ENCODE results near the gene BRSK2.
"Not testable (repeated sequence)": the region's sequence is repeated elsewhere in the genome, so short reads cannot be mapped to it uniquely, and the experiment has no call there.

BRSK2 gene

GRCh38 chr11:1389932-1390568 is at the start of gene BRSK2:
Gene BRSK2 (plus strand): TSS chr11:1389934. CDS start chr11:1390285, 351 bp downstream.
- no peak for DNase-seq (ENCODE audit: low read depth in 2 of 2)

DNA sequence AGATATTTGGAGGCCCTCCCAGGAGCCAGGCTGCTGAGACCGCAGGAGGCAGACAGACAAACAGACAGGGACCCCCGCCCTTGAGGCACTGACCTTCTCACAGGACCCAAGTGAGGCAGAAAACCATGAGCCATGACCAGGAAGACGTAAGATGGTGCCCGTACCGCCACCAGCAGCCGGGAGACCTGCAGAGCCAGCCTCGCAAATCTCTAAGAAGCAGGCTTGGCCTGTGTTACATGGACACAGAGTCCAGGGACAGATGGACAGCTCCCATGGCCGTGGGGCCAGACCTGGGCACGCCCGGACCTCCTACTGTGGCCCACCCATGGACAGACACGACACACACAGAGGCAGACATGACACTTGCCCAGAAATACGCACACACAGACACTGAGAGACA is 49.6 kb upstream of the BRSK2 start:
- no peak for DNase-seq (ENCODE audit: low read depth in 2 of 2)

DNA sequence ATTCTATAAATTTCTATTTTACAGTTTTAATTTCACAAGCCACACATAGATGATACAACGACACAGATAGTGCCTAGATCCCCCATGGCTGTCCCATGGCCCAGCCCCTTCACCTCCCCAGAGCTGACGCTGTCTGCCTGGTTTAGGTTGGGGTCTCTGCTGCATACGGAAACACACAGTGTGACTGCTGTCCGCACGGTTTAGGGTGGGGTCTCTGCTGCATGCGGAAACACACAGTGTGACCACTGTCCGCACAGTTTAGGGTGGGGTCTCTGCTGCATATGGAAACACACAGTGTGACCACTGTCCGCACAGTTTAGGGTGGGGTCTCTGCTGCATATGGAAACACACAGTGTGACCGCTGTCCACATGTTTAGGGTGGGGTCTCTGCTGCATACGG is 48.5 kb upstream of the BRSK2 start:
- not testable (repeated sequence) for DNase-seq (ENCODE audit: low read depth in 2 of 2)

GRCh38 chr11:1341928-1342524 is 47.7 kb upstream of the BRSK2 start:
- no peak for DNase-seq (ENCODE audit: low read depth in 2 of 2)

DNA sequence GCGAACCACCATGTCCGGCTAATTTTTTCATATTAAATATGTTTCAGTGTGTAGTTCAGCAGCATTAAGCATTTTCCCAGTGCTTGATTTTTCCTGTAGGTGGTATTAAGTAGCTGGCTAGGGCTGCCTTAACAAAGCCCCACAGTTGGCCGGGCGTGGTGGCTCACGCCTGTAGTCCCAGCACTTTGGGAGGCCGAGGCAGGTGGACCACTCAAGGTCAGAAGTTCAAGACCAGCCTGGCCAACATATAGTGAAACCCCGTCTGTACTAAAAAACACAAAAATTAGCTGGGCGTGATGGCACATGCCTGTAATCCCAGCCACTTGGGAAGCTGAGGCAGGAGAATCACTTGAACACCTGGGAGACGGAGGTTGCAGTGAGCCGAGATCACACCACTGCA is 46.8 kb upstream of the BRSK2 start:
- DNase-seq (ENCODE audit: low read depth in 2 of 2) = no peak

DNA sequence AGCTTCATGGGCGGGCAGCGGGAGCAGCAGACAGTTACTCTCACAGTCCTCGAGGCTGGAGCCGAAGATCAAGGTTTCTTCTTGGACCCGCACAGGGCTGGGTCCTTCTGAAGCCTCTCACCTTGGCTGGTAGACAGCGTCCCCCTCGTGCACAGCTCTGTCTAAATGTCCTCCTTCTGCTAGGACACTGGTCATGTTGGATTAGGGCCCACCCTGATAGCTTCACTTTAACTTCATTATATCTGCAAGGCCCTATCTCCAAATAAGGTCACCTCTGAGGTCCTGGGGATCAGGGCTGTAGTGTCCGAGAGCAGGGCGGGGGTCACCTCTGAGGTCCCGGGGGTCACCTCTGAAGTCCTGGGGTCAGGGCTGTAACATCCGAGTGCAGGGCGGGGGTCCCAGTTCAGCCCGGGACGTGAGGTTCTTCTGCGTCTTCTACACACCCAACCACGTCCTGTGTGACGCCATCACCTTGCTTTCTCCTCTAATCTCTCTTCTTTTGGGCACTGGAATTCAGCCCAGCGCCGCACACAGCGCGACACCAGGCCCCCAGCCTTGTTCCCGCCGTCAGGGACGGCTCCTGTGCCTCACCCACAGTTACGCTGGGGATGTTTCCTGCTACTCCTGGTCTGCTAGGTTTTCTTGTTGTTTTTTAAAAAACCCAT is 46.2 kb upstream of the BRSK2 start:
- DNase-seq (ENCODE audit: low read depth in 2 of 2) = no peak

DNA sequence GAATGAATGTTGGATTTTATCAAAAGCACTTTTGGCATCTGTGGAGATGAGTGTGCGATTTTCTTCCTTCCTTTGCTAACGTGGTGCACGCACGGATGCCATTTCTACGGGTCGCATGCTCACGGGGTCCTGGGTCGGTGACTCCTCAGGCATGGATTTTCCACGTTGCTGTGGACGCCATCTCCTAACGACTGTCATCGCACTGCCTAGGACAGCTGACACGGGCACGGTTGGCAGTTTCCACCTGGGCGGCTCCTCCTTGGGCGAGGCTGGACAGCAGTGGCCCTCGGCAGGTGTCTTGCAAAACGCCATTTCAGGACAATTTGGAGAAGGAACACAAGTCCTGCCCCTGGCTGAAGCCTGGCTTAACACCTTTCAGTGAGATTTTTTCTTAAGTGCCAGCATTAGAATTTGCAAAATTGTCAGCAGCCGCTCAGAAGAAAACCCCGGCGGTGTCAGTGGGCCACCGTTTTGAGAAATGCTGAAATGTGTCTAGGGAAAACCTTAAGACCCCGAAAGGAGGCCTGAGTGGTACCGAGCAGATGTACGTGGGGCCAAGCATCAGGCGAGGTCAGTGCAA is 45.6 kb upstream of the BRSK2 start:
- DNase-seq (ENCODE audit: low read depth in 2 of 2) = no peak

GRCh38 chr11:1345737-1346513 is 43.8 kb upstream of the BRSK2 start:
- DNase-seq (ENCODE audit: low read depth in 2 of 2) = no peak

- no peak for DNase-seq (ENCODE audit: low read depth in 2 of 2)
Measured at GRCh38 chr11:1346669-1347390, 42.9 kb upstream of the BRSK2 start.

DNA sequence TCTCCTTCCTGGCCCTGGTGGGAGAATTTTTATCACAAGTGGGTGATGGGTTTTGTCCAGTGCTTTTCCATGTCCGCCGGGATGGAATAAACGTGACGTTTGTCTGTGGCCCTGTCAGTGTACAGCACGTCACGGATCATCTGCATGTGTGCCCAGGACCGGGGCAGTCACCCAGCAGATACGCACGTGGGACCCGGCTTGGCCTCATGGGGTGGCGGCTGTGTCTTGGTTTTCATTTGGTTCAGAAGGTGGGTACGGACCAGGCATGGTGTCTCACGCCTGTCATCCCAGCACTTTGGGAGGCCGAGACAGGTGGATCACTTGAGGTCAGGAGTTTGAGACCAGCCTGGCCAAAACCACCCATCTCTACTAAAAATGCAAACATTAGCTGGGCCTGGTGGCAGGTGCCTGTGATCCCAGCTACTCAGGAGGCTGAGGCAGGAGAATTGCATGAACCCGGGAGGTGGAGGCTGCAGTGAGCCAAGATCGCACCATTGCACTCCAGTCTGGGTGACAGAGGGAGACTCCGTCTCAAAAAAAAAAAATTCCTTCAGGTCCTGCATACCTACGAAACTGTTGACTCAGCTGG is 42.2 kb upstream of the BRSK2 start:
- DNase-seq (ENCODE audit: low read depth in 2 of 2) = not testable (repeated sequence)

- DNase-seq (ENCODE audit: low read depth in 2 of 2) = no peak
Measured at GRCh38 chr11:1348146-1348795, 41.5 kb upstream of the BRSK2 start.

DNA sequence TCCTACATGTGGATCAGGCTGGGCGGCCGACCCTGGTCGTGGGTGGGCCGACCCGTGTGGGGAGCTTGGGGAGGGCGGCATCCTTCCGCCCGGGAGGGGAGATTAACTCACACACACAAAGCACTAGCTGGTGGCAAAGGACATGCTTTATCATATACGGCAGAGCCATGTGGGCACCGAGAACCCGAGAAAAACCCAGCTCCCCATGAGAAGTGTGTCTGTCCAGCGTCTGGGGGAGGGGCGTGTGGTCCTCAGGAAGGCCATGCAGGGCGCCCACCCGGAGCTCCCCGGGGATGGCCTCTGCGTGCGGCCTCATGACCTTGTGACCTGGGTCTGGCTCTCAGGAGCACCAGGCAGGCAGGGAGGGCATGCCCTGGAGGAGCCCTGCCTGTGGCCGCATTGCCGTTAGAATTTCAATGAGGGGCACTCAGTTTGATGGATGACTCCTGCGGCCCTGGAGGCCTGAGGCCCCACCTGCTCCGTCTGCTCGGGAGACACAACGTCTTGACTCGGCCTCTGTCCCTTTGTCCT is 40.9 kb upstream of the BRSK2 start:
- DNase-seq (ENCODE audit: low read depth in 2 of 2) = no peak

DNA sequence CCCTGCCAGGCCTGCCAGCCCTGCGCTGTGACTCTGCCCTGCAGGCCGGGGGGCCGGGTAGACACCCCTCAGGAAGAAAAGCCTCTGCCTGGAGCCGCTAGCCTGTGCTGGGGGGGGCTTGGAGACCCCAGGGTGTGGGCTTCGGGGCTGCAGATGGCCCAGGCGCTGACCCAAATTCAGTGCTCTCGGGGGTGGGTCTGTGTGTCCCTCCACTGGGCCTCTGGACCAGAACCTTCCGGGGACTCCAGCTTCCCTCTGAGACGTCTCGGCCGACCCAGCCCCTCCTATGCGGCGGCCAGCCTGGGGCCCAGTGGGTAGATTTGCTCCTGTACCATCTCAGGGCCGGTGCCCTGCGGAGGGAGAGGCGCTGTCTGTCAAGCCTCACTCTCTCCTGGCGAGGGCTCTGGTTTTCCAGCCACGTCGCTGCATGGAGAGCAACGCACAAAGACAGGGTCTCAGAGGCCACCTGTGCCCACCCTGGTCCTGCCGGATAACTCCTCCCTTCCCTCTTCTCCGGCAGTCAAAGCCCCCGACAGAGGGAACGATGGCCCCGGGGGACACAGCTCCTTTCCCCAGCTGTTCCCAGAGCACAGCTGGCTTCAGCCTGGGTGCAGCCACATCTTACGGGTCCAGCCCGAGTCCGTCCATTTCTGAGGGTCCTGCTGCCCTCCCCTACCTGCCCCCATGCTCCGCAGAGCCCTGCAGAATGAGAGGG is 40.2 kb upstream of the BRSK2 start:
- DNase-seq (ENCODE audit: low read depth in 2 of 2) = no peak

DNA sequence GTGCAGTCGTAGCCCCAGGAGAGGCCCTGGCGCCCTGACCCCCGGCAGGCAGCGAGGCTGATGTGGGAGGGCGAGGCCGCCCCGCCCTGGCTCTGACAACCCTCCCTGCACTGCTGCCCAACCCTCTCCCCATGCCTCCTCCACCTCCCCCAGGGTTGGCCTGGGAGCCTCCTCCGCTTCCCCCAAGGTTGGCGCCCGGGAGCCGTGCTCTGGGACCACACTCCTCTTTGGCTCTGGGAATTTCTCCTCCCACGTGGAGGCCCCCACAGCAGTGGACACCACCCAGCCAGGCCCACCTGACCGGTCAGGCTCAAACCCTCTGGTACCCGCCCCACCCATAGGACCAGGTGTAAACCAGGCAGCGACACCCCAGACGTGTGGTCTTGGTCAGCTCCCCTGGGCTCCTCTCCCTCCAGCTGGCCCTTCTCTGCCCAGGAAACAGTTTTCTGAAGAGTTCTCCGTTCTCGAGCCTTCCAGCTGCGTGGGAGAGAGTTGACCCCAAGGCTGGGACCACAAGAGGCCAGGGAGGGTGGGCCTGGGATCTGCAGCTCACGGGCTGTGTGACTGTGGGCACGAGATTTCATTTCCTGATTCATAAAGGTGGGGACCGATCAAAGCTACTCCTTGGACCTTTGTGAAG is 39.5 kb upstream of the BRSK2 start:
- DNase-seq (ENCODE audit: low read depth in 2 of 2) = no peak

DNA sequence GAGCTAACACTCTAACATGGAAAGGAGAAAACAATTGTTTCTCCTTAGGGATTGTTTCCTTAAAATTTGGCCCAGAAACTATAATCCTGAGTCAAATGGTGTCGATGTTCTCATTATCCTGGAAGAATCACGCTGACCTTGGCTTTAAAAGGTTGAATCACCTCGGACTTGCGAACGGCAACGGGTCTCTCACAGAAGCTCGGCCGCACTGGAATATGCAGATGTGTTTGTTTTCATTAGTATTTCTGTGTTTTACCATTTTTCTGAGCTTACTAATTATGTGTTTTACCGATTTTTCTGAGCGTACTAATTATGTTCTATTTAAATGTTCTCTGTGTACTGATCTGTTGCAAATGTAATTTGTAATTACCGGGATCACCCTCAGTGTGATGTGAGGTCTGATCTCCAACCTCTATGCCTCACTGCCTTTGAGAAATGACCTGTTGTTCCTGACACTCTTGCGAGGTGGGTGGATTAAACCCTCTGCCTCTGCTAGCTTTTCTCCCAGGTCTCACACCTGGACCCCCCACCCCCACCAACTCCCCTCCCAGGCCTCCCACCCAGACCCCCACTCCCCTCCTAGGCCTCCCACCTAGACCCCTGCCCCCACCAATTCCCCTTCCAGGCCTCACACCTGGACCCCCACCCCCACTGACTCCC is 38.3 kb upstream of the BRSK2 start:
- DNase-seq (ENCODE audit: low read depth in 2 of 2) = no peak

DNA sequence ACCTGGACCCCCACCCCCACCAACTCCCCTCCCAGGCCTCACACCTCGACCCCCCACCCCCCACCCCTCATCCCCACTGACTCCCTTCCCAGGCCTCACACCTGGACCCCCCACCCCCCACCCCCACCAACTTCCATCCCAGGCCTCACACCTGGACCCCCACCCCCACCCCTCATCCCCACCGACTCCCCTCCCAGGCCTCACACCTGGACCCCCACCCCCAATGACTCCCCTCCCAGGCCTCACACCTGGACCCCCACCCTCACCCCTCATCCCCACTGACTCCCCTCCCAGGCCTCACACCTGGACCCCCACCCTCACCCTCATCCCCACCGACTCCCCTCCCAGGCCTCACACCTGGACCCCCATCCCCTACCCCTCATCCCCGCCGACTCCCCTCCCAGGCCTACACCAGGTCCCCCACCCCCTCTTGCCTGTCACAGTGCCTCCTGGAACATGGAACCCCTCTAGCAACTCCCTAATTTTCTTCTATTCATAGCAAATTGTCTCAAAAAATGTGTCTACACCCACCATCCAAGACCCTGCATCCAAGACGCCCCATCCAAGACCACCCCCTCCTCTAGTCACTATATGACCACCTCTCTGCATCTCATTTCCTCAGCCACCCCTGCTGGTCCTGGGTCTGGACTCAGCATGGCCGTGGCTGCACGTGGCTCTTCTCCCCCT is 36.9 kb upstream of the BRSK2 start:
- DNase-seq (ENCODE audit: low read depth in 2 of 2) = no peak

DNA sequence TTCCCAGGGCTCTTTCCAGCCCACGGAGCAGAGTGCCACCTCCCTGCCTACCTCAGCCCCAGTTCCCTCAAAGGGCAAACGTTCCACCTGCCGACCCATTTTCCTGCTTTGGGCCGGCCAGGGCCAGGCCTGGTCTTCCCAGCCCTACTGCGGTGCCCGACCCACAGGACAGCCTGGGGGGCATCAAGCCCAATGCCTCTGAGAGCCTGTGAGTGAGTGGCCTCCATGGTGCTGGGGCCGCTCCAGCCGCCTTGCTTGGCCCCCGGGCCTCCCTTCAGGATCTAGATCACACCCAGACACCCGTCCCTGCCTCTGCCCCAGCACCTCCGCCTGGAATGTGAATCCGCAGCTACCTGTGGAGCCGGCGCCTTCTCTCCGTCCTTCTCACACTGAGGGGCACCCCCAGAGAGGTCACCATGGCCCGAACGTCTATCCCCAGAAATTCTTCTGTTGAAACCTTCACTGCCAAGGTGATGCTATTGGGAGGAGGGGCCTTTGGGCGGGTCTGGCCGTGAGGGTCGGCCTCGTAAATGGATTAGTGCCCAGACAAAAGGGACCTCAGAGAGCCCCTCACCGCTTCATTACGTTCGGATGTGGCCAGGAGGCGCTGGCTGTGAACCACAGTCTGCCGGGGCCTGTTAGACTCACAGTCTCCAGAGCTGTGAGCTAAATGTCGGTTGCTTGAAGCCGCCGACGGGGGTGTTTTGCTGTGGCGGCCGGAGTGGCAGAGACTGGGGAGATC is 36.2 kb upstream of the BRSK2 start:
- no peak for DNase-seq (ENCODE audit: low read depth in 2 of 2)
